H7 (cell line): Measurements from ENCODE around the gene SALL1. TPM values are rescaled to one million over a fixed set of nuclear protein-coding genes. Genes with fewer than 3 reads are reported as not detected.

Experiments
- DNase-seq: peaks from one replicate; pipeline ENCODE4 v3.0.0; 2012
- H3K27me3 ChIP-seq: 2 replicates; pipeline ENCODE4 v1.6.0; 2011; ENCODE audit warnings: mild to moderate bottlenecking, low read length; ENCODE audit not compliant: control insufficient read depth, insufficient read depth
- H3K36me3 ChIP-seq: replicated peaks from 2 replicates; pipeline ENCODE4 v1.5.1; 2011; ENCODE audit warnings: low read length; ENCODE audit not compliant: control insufficient read depth, insufficient read depth
- H3K4me3 ChIP-seq: 2 replicates; pipeline ENCODE4 v1.5.1; 2011; ENCODE audit warnings: low read depth, mild to moderate bottlenecking, control low read depth, low read length, moderate library complexity; ENCODE audit not compliant: insufficient read depth
- total RNA-seq: library from RNA; depleted of rRNA; stranded (reverse); fragments of >200 nt; shearing (Covaris generic); gene quantifications from 2 replicates; pipeline ENCODE4 v1.2.3, GENCODE V29; 2014

SALL1 gene
- total RNA-seq, 1 experiment from 2014 or later, result 38.2 TPM

- no peak overlapping the region for H3K4me3 ChIP-seq
- no peak for DNase-seq
- no peaks in the 10 kb centered on the region for H3K36me3 ChIP-seq
- H3K27me3 ChIP-seq, result no peaks in the 10 kb centered on the region
These were observed 13.5 kb upstream of the SALL1 start for GRCh38 chr16:51164574-51164973.

- DNase-seq, result no peak
- Histone ChIP-seq H3K4me3 (no peak overlapping the region), H3K27me3 (no peaks in the 10 kb centered on the region), H3K36me3 (no peaks in the 10 kb centered on the region)
These were observed 13.0 kb upstream of the SALL1 start for GRCh38 chr16:51163894-51164566.

GRCh38 chr16:51163366-51163765 lies 12.3 kb upstream of the SALL1 start:
- no peak for DNase-seq
- H3K27me3 ChIP-seq, result no peaks in the 10 kb centered on the region
- no peaks in the 10 kb centered on the region for H3K36me3 ChIP-seq
- H3K4me3 ChIP-seq, result no peak overlapping the region

GRCh38 chr16:51161440-51162195 lies 10.5 kb upstream of the SALL1 start:
- Histone ChIP-seq H3K27me3 (peaks cover 15% of the 10 kb centered on the region), H3K36me3 (no peaks in the 10 kb centered on the region), H3K4me3 (no peak overlapping the region)
- DNase-seq, result no peak

GRCh38 chr16:51159865-51160264 lies 8.8 kb upstream of the SALL1 start:
- H3K4me3 ChIP-seq, result no peak overlapping the region
- H3K36me3 ChIP-seq, result no peaks in the 10 kb centered on the region
- peaks cover 27% of the 10 kb centered on the region for H3K27me3 ChIP-seq
- peak; percentile 41 for DNase-seq

- DNase-seq, result no peak
- H3K36me3 ChIP-seq, result no peaks in the 10 kb centered on the region
- no peak overlapping the region for H3K4me3 ChIP-seq
- H3K27me3 ChIP-seq, result peaks cover 30% of the 10 kb centered on the region
These were observed 8.2 kb upstream of the SALL1 start for GRCh38 chr16:51159296-51159695.

- DNase-seq, result no peak
- H3K4me3 ChIP-seq, result no peak overlapping the region
- H3K27me3 ChIP-seq, result peaks cover 41% of the 10 kb centered on the region
- no peaks in the 10 kb centered on the region for H3K36me3 ChIP-seq
These were observed 6.6 kb upstream of the SALL1 start for GRCh38 chr16:51157698-51158097.

- H3K4me3 ChIP-seq, result no peak overlapping the region
- no peak for DNase-seq
- no peaks in the 10 kb centered on the region for H3K36me3 ChIP-seq
- peaks cover 41% of the 10 kb centered on the region for H3K27me3 ChIP-seq
These were observed 5.7 kb upstream of the SALL1 start for GRCh38 chr16:51156807-51157200.

GRCh38 chr16:51155820-51156806 lies 5.0 kb upstream of the SALL1 start:
- Histone ChIP-seq H3K27me3 (peaks cover 41% of the 10 kb centered on the region), H3K36me3 (no peaks in the 10 kb centered on the region), H3K4me3 (peak overlapping the region; percentile 90)
- peak; percentile 70 for DNase-seq

- Histone ChIP-seq H3K4me3 (peak overlapping the region; percentile 90), H3K36me3 (no peaks in the 10 kb centered on the region), H3K27me3 (peaks cover 43% of the 10 kb centered on the region)
- DNase-seq, result peak; percentile 78
These were observed 4.1 kb upstream of the SALL1 start for GRCh38 chr16:51155199-51155607.

GRCh38 chr16:51154271-51155171 lies 3.5 kb upstream of the SALL1 start:
- peak overlapping the region; percentile 90 for H3K4me3 ChIP-seq
- H3K27me3 ChIP-seq, result peaks cover 50% of the 10 kb centered on the region
- peak; percentile 84 for DNase-seq
- no peaks in the 10 kb centered on the region for H3K36me3 ChIP-seq

- Histone ChIP-seq H3K36me3 (no peaks in the 10 kb centered on the region), H3K4me3 (peak overlapping the region; percentile 90), H3K27me3 (peaks cover 58% of the 10 kb centered on the region)
- DNase-seq, result peak; percentile 68
These were observed 2.5 kb upstream of the SALL1 start for GRCh38 chr16:51153577-51154031.

- no peak for DNase-seq
- Histone ChIP-seq H3K4me3 (peak overlapping the region; percentile 90), H3K27me3 (peaks cover 61% of the 10 kb centered on the region), H3K36me3 (no peaks in the 10 kb centered on the region)
These were observed 1.9 kb upstream of the SALL1 start for GRCh38 chr16:51152691-51153576.
